Sciatic nerve (tissue), 2 donors: Measurements from ENCODE around the gene SKIL. TPM values are rescaled to one million over a fixed set of nuclear protein-coding genes. Genes with fewer than 3 reads are reported as not detected.
A peak's percentile ranks its signal among the peaks of the same experiment; 100 is the strongest.
"Not testable (repeated sequence)": the region's sequence is repeated elsewhere in the genome, so short reads cannot be mapped to it uniquely, and the experiment has no call there.

Experiments
- ATAC-seq: fragments of 200-7000 bp; cut with Tn5 transposase; one replicate; pipeline ENCODE4 v1.9.1; 2020; ENCODE audit warnings: mild to moderate bottlenecking, moderate library complexity
- DNase-seq: peaks from one replicate; pipeline ENCODE4 v3.0.0-alpha.2; 2020; ENCODE audit warnings: low spot score
- intact Hi-C: fragments of 100-400 bp; cut with DNase I; formaldehyde crosslinking; loops from one replicate; pipeline ENCODE4 v1.14.2; 2022
- total RNA-seq: library from RNA; stranded (reverse); fragmentation: NEBNext Ultra II Directional; extraction: Animal tissue kit (Norgen Biotek cat#: 25700); gene quantifications from one replicate; pipeline ENCODE4 v1.2.1, GENCODE V29; 2021
- donor health status: DM: no; HTN: no; CAD: no.
- donor health status: DM: no; HTN: no; CAD: no.

Gene SKIL
- total RNA-seq: 85.2 TPM

DNA sequence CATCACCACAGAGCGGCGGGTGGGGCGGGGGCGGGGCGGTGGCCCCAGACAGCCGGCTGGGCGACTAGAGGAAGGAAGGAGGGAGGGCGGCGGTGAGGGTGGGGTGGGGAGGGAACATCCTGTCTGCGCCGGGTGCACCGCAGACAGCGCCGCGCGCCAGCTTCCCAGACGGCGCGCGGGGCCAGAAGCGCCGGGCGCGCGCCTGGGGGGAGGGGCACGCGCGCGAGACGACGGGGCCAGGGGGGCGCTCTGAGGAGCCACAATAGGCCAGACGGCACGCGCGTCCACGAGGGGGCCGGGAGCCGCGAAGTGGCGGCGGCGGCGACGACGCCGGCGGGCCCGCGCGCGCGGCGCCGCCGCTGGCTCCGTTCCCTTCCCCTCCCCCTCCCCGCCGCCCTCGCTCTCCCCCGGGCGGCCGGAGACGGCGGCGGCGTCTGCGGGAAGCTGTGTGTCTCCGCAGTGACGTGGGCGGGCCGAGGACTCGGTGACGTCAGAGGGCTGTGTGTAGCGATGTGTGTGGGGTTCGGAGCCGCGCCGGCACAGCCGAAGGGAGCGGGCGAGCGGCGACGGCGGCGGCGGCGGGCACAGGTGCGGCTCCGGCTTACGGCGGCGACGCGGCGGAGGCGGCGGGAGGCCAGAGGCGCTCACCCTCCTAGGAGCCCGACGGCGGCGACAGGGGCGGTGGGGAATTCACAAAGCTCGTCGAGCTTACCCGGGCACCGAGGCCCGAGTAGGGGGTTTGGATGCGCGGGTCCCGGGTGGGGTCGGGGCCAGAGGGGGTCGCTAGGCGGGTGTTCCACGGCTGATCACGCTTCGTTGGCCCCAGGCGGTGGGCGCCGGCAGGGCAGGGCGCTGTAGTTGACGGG is at the start of gene SKIL:
Gene SKIL, plus strand, starts transcription at position 540 of the 866 bp plus-strand sequence. CDS start 2,617 bp downstream, outside the sequence.
- peak; percentile 88 for ATAC-seq
- intact Hi-C loops: no loop called here
- peak; percentile 98 for DNase-seq

- DNase-seq (no peak), ATAC-seq (no peak)
- intact Hi-C loops: no loop called here
Measured at GRCh38 chr3:170309046-170309445, 48.5 kb upstream of the SKIL start.

- intact Hi-C loops: no loop called here
- ATAC-seq (no peak), DNase-seq (no peak)
Measured at GRCh38 chr3:170317954-170318353, 39.6 kb upstream of the SKIL start.

DNA sequence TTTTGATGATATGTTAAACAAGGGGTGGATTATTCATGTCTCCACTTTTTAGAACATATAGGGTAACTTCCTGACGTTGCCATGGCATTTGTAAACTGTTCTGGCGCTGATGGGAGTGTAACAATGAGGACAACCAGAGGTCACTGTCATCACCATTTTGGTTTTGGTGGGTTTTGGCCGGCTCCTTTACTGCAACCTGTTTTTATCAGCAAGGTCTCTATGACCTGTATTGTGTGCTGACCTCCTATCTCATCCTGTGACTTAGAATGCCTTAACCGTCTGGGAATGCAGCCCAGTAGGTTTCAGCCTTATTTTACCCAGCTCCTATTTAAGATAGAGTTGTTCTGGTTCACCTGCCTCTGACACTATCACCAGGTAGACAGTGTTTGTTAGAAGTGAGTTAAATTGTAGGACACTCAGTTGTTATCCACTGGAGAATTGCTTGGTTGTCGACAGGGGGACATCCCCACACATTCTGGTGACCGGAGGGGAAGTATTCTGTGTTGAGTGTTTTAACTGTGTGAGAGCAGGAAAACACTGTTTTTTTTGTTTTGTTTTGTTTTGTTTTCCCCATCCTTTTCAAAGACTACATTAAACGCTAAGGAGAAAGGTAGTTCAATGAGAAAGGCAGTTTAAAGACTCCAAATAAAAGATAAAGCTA is 36.9 kb upstream of the SKIL start:
- intact Hi-C loops: no loop called here
- DNase-seq (no peak), ATAC-seq (no peak)

DNA sequence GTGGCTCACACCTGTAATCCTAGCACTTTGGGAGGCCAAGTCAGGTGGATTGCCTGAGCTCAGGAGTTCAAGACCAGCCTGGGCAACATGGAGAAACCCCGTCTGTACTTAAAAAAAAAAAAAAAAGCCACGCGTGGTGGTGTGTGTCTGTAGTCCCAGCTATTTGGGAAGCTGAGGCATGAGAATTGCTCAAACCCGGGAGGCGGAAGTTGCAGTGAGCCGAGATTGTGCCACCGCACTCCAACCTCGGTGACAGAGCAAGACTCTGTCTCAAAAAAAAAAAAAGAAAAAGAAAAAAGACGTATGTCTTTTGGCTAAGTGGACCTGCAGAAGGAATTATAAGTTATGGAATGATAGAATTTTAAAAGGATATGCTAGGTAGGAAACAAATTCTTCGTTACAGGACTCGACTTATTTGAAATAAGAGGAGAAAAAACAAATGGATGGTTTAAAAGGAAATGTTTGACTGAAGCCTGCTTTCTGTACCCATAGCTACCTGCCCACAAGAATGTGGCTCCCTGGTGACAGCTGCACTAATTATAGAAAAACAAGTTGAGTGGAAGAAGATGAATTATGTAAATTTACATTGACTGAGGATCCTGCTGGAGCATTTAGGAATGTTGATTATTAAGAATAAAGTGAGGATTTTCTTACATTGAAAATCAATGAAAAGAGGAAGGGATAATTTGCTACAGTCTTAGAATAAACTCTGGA is 36.0 kb upstream of the SKIL start:
- ATAC-seq: no peak
- DNase-seq: no peak
- intact Hi-C loops: no loop called here

- intact Hi-C loops: no loop called here
- ATAC-seq (no peak), DNase-seq (no peak)
Measured at GRCh38 chr3:170322566-170323269, 34.8 kb upstream of the SKIL start.

GRCh38 chr3:170323331-170323730 is 34.2 kb upstream of the SKIL start:
- intact Hi-C loops: no loop called here
- ATAC-seq (no peak), DNase-seq (no peak)

DNA sequence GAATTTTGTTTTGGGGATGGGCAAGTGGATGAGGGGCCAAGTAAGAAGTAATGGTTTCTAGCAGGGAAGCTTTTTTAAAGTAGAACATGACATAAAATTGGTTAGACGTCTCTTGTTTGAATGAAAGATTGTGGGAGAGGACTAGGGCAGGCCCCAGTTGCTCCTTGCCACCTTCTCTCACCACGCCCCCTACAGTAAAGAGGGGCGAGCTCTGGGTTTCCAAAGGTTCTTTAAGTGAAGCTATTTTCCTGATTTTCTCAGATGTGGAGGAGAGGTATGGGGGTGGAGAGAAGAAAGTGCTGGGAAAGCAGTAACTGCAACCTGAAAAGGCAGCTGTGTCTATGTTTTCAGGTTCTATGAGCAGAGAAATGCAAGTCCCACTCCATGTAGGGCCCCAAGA is 32.6 kb upstream of the SKIL start:
- ATAC-seq: no peak
- intact Hi-C loops: no loop called here
- no peak for DNase-seq

GRCh38 chr3:170327040-170327808 is 30.3 kb upstream of the SKIL start:
- intact Hi-C loops: no loop called here
- no peak for ATAC-seq
- no peak for DNase-seq

GRCh38 chr3:170327868-170328548 is 29.5 kb upstream of the SKIL start:
- ATAC-seq, DNase-seq, intact Hi-C loops: not testable (repeated sequence)

GRCh38 chr3:170330366-170330765 is 27.1 kb upstream of the SKIL start:
- intact Hi-C loops: no loop called here
- DNase-seq: no peak
- no peak for ATAC-seq

GRCh38 chr3:170331143-170331542 is 26.4 kb upstream of the SKIL start:
- DNase-seq: no peak
- intact Hi-C loops: no loop called here
- no peak for ATAC-seq

DNA sequence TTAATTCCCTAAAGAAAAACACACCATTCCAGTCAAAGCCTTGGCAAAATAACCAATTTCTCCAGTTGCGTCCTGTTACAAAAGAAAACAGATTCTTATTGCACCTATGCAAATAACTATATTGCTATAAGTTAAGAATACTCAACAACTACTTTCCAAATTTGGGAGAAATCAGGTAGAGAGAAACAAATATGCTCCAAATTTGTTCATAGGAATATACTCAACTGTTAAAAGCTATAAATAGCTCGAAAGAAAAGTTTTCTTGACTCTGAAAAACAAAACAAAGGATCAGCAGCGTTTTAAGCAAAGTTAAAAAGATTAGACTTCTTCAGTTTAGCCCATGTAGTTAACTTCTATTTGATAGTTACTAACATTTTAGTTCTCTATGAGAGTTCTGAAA is 20.1 kb upstream of the SKIL start:
- intact Hi-C loops: no loop called here
- no peak for DNase-seq
- no peak for ATAC-seq

GRCh38 chr3:170338690-170339340 is 18.7 kb upstream of the SKIL start:
- intact Hi-C loops: no loop called here
- DNase-seq: no peak
- ATAC-seq: no peak

GRCh38 chr3:170342273-170342672 is 15.2 kb upstream of the SKIL start:
- intact Hi-C loops, ATAC-seq, DNase-seq: not testable (repeated sequence)

DNA sequence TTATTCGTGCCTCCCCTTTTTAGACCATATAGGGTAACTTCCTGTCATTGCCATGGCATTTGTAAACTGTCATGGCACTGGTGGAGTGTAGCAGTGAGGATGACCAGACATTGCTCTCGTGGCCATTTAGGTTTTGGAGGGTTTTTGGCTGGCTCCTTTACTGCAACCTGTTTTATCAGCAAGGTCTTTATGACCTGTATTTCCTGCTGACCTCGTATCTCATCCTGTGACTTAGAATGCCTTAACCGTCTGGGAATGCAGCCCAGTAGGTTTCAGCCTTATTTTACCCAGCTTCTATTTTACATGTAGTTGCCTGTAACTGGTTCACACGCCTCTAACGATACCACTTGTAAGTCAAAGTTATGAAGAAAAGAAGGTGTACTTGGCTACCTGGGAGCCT is 13.7 kb upstream of the SKIL start:
- DNase-seq, intact Hi-C loops, ATAC-seq: not testable (repeated sequence)

- DNase-seq: no peak
- ATAC-seq: no peak
- intact Hi-C loops: no loop called here
Measured at GRCh38 chr3:170344971-170345370, 12.5 kb upstream of the SKIL start.
